HUES6 (cell line): Measurements from ENCODE around the gene CTRB1.
"Not testable (repeated sequence)": the region's sequence is repeated elsewhere in the genome, so short reads cannot be mapped to it uniquely, and the experiment has no call there.

ENCODE experiments used
- H3K27ac ChIP-seq: 2 replicates; pipeline ENCODE4 v1.7.0; 2013; ENCODE audit warnings: low read depth, mild to moderate bottlenecking, low read length, inconsistent platforms
- H3K27me3 ChIP-seq: 2 replicates; pipeline ENCODE4 v1.6.1; 2013; ENCODE audit warnings: low read length; ENCODE audit not compliant: control insufficient read depth, insufficient read depth
- H3K36me3 ChIP-seq: 2 replicates; pipeline ENCODE4 v1.6.1; 2013; ENCODE audit warnings: low read length; ENCODE audit not compliant: control insufficient read depth, insufficient read depth
- H3K4me1 ChIP-seq: 2 replicates; pipeline ENCODE4 v1.6.1; 2013; ENCODE audit warnings: low read length; ENCODE audit not compliant: control insufficient read depth, insufficient read depth
- H3K4me3 ChIP-seq: 2 replicates; pipeline ENCODE4 v1.5.1; 2013; ENCODE audit warnings: low read depth, low read length
- H3K9ac ChIP-seq: one replicate; pipeline ENCODE4 v1.6.1; 2013; ENCODE audit warnings: mild to moderate bottlenecking, low read length
- H3K9me3 ChIP-seq: 2 replicates; pipeline ENCODE4 v1.6.1; 2013; ENCODE audit warnings: low read depth, low read length; ENCODE audit not compliant: control insufficient read depth, insufficient read depth

CTRB1 gene

GRCh38 chr16:75216576-75216975 is 2.2 kb upstream of the CTRB1 start:
- Histone ChIP-seq H3K9ac (no peak overlapping the region), H3K4me1 (no peaks in the 10 kb centered on the region), H3K27ac (no peak overlapping the region), H3K4me3 (no peak overlapping the region), H3K9me3 (no peaks in the 10 kb centered on the region), H3K27me3 (no peaks in the 10 kb centered on the region), H3K36me3 (no peaks in the 10 kb centered on the region)

GRCh38 chr16:75217389-75217851 is 1.4 kb upstream of the CTRB1 start:
- Histone ChIP-seq H3K27ac (no peak overlapping the region), H3K36me3 (no peaks in the 10 kb centered on the region), H3K4me1 (no peaks in the 10 kb centered on the region), H3K9me3 (no peaks in the 10 kb centered on the region), H3K4me3 (no peak overlapping the region), H3K27me3 (no peaks in the 10 kb centered on the region), H3K9ac (no peak overlapping the region)

GRCh38 chr16:75219088-75219487 is 300 bp downstream of the CTRB1 start:
- no peaks in the 10 kb centered on the region for H3K27me3 ChIP-seq
- no peak overlapping the region for H3K27ac ChIP-seq
- H3K36me3 ChIP-seq, result no peaks in the 10 kb centered on the region
- no peaks in the 10 kb centered on the region for H3K9me3 ChIP-seq
- H3K4me1 ChIP-seq, result no peaks in the 10 kb centered on the region
- no peak overlapping the region for H3K9ac ChIP-seq
- H3K4me3 ChIP-seq, result no peak overlapping the region

- no peak overlapping the region for H3K4me3 ChIP-seq
- no peaks in the 10 kb centered on the region for H3K9me3 ChIP-seq
- H3K4me1 ChIP-seq, result no peaks in the 10 kb centered on the region
- H3K9ac ChIP-seq, result no peak overlapping the region
- H3K27ac ChIP-seq, result no peak overlapping the region
- no peaks in the 10 kb centered on the region for H3K36me3 ChIP-seq
- H3K27me3 ChIP-seq, result no peaks in the 10 kb centered on the region
These were observed 1.1 kb downstream of the CTRB1 start for GRCh38 chr16:75219838-75220237.

DNA sequence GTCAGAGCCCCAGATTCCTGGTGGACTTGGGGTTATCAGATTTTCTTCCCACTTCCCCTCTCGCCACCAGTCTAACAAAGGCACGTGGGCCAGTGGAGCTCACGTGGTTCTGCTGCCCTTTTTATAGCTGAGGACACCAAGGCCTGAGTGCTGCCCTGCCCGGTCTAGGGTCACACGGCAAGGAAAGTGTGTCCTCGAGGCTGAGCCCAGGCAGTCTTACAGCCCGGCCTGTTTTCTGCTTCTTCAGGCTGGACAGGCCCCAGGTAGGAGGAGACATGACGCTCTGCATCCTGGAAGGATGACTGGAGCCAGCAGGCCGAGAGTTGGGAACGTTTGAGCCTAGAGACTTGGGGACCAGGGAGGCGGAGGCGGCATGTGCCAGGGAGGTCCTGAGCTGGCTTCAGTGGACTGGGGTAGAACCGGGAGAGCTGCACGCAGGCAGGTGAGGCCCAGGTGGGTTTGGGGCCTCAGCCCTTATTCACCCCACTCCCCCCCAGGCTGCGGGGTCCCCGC is 3.5 kb downstream of the CTRB1 start:
- Histone ChIP-seq H3K27me3 (no peaks in the 10 kb centered on the region), H3K4me3 (no peak overlapping the region), H3K9me3 (no peaks in the 10 kb centered on the region), H3K36me3 (no peaks in the 10 kb centered on the region), H3K4me1 (no peaks in the 10 kb centered on the region), H3K27ac (no peak overlapping the region), H3K9ac (no peak overlapping the region)

GRCh38 chr16:75223129-75223528 is 4.3 kb downstream of the CTRB1 start:
- not testable (repeated sequence) for H3K27ac ChIP-seq, H3K4me3 ChIP-seq, H3K36me3 ChIP-seq, H3K4me1 ChIP-seq, H3K9me3 ChIP-seq, H3K9ac ChIP-seq, H3K27me3 ChIP-seq

GRCh38 chr16:75224306-75225082 is 5.7 kb downstream of the CTRB1 start:
- Histone ChIP-seq H3K27ac (no peak overlapping the region), H3K36me3 (peaks cover 19% of the 10 kb centered on the region)

DNA sequence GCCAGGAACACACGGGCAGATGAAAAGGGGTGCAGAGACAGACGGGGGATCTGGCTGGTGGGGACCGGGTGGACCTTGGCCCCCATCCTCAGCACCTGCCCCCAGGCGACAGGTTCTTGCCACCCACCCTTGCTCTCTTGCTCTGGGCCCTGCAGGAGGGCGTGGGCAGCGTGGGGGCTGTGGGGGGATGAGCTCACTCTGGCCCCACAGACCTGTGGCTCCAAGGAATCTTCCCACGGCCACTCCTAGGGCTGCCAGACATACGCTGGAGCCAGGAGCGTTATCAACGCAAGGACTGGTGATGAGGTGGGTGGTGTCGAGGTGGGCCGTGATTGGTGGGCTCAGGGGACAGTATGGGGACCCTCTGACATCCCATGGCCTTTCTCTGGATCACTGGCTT is 6.3 kb downstream of the CTRB1 start:
- Histone ChIP-seq H3K36me3 (peaks cover 25% of the 10 kb centered on the region), H3K4me1 (no peaks in the 10 kb centered on the region), H3K9ac (no peak overlapping the region), H3K27me3 (no peaks in the 10 kb centered on the region), H3K27ac (no peak overlapping the region), H3K4me3 (no peak overlapping the region), H3K9me3 (no peaks in the 10 kb centered on the region)

More at GRCh38 chr16:75224306-75225082, 5.7 kb downstream of the CTRB1 start:
- Histone ChIP-seq H3K4me3 (no peak overlapping the region), H3K9me3 (no peaks in the 10 kb centered on the region), H3K4me1 (no peaks in the 10 kb centered on the region), H3K9ac (no peak overlapping the region), H3K27me3 (no peaks in the 10 kb centered on the region)

- H3K4me1 ChIP-seq, result no peaks in the 10 kb centered on the region
- H3K27me3 ChIP-seq, result no peaks in the 10 kb centered on the region
- no peak overlapping the region for H3K9ac ChIP-seq
These were observed 7.1 kb downstream of the CTRB1 start for GRCh38 chr16:75225678-75226515.

DNA sequence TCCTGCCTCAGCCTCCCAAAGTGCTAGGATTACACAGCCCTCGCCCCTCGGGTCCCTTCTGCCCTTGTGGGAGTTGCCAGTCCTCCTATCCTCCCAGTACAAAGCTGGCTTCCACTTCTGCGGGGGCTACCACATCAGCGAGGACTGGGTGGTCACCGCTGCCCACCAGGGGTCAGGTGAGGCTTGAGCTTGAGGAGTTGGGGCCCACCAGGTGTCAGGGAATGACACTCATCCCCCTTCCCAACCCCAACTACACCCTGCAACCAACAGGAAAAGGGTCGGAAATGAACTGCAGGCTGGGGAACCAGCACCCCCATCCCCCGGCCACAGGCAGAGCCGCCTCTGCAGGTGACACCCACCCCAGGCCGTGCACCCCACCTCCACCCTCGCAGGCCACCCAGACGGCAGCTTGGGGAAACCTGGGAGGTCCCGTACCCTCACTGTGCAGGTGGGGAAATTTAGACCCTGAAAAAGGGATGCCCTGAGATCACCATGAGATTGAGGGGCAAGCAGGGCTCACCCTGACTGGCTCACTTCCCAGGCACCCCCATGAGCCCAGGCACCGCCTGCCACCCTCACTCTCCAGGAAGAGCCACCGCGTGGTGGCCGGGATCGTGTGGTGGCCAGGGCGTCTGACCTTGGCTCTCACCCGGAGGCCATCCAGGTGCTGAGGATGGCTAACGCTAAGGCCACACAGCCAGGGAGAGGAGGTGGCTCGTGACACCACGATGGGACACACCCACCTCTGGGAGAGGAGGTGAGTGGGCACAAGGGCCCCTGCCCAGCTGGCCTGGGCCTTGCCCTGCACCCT is 8.0 kb downstream of the CTRB1 start:
- no peaks in the 10 kb centered on the region for H3K27me3 ChIP-seq
- no peaks in the 10 kb centered on the region for H3K4me1 ChIP-seq
- H3K9me3 ChIP-seq, result no peaks in the 10 kb centered on the region
- H3K27ac ChIP-seq, result no peak overlapping the region
- peaks cover 39% of the 10 kb centered on the region for H3K36me3 ChIP-seq
- no peak overlapping the region for H3K4me3 ChIP-seq
- no peak overlapping the region for H3K9ac ChIP-seq

More at GRCh38 chr16:75225678-75226515, 7.1 kb downstream of the CTRB1 start:
- H3K36me3 ChIP-seq, result peaks cover 32% of the 10 kb centered on the region
- H3K9me3 ChIP-seq, result no peaks in the 10 kb centered on the region
- H3K4me3 ChIP-seq, result no peak overlapping the region
- H3K27ac ChIP-seq, result no peak overlapping the region
